HL-60 (cell line): ENCODE measurements around the gene PTGER3.
"Not testable (repeated sequence)": the region's sequence is repeated elsewhere in the genome, so short reads cannot be mapped to it uniquely, and the experiment has no call there.

Experiments used
- DNase-seq, 2 experiments: peaks; one replicate each; pipeline ENCODE4 v3.0.0-alpha.2; 2010 to 2020; ENCODE audit warnings: low read depth in 1 of 2, low spot score in 1 of 2
- H3K27ac ChIP-seq: fragments of 250-450 bp; sonication (Bioruptor Pico); replicated peaks from 2 replicates; pipeline ENCODE4 v1.5.1; 2020; ENCODE audit warnings: mild to moderate bottlenecking, moderate library complexity
- H3K27me3 ChIP-seq: fragments of 250-450 bp; sonication (Bioruptor Pico); 2 replicates; pipeline ENCODE4 v1.5.1; 2021; ENCODE audit warnings: mild to moderate bottlenecking, moderate library complexity; ENCODE audit not compliant: insufficient read depth, poor library complexity, severe bottlenecking
- H3K4me3 ChIP-seq: replicated peaks from 2 replicates; pipeline ENCODE4 v1.5.1; 2011; ENCODE audit warnings: mild to moderate bottlenecking, control low read depth, low read length; ENCODE audit not compliant: insufficient read depth
- CTCF ChIP-seq: IDR thresholded peaks from one replicate; pipeline ENCODE4 v1.5.1; 2011; ENCODE audit warnings: low read length, control low read depth, inconsistent platforms; ENCODE audit not compliant: insufficient read depth
- GABPA ChIP-seq: IDR thresholded peaks from 2 replicates; pipeline ENCODE4 v1.6.1; 2012; ENCODE audit warnings: low read depth
- POLR2AphosphoS5 ChIP-seq: IDR thresholded peaks from 2 replicates; pipeline ENCODE4 v1.6.1; 2012; ENCODE audit warnings: low read depth
- REST ChIP-seq: IDR thresholded peaks from 2 replicates; pipeline ENCODE4 v1.6.1; 2012; ENCODE audit warnings: low read depth; ENCODE audit not compliant: insufficient replicate concordance
- SPI1 ChIP-seq: IDR thresholded peaks from 2 replicates; pipeline ENCODE4 v1.6.1; 2012; ENCODE audit warnings: low read depth, mild to moderate bottlenecking, borderline replicate concordance

The PTGER3 gene

GRCh38 chr1:70945676-70946075, 101.9 kb downstream of the PTGER3 start:
- DNase-seq = no peak
- Histone ChIP-seq H3K27me3 (no peaks in the 10 kb centered on the region), H3K4me3 (no peak overlapping the region), H3K27ac (no peak overlapping the region)
- no peak for TF ChIP-seq POLR2AphosphoS5
- no peak for TF ChIP-seq SPI1
- no peak for TF ChIP-seq GABPA
- TF ChIP-seq REST = no peak
- TF ChIP-seq CTCF = no peak

- Histone ChIP-seq H3K27me3 (no peaks in the 10 kb centered on the region), H3K27ac (no peak overlapping the region), H3K4me3 (no peak overlapping the region)
- DNase-seq = no peak
- TF ChIP-seq CTCF (no peak), POLR2AphosphoS5 (no peak)
These were observed 102.4 kb downstream of the PTGER3 start for GRCh38 chr1:70945251-70945650.

GRCh38 chr1:70941563-70941962, 106.1 kb downstream of the PTGER3 start:
- H3K27ac ChIP-seq = no peak overlapping the region
- no peaks in the 10 kb centered on the region for H3K27me3 ChIP-seq
- DNase-seq = no peak
- TF ChIP-seq GABPA (no peak), REST (no peak), CTCF (no peak), POLR2AphosphoS5 (no peak), SPI1 (no peak)
- H3K4me3 ChIP-seq = no peak overlapping the region

- peak in 1 of 2 experiments; percentile 11 for DNase-seq
These were observed 107.2 kb downstream of the PTGER3 start for GRCh38 chr1:70940398-70940797.

More at GRCh38 chr1:70940398-70940797, 107.2 kb downstream of the PTGER3 start:
- not testable (repeated sequence) for H3K27me3 ChIP-seq, H3K4me3 ChIP-seq, H3K27ac ChIP-seq
- TF ChIP-seq SPI1 = peak; percentile 81
